ENCODE data around the gene LSAMP.

DNA sequence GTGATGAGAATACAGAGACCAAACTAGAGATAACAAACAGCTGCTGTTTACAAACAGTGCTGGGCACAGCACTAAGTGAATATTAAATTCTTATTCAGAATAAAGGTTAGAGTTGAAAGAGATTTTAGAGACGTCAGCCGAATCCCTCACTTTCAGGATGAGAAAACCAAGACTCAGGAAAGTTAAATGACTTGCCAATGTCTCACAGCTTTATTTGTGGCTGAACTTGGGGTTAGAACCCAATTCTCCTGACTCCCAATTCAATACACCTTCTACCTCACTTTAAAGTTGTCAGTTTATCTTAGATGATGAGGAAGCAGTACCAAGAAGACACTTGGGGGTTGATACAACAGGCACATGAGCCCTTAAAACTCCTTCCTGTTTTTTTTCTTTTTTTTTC, 641.1 kb downstream of the LSAMP start:
- TF ChIP-seq EZH2 (IDR thresholded peaks at IDR 0.05; ENCODE audit: borderline replicate concordance, low read depth, low read length, severe bottlenecking) = no peak
- TF ChIP-seq, protein P1, sequence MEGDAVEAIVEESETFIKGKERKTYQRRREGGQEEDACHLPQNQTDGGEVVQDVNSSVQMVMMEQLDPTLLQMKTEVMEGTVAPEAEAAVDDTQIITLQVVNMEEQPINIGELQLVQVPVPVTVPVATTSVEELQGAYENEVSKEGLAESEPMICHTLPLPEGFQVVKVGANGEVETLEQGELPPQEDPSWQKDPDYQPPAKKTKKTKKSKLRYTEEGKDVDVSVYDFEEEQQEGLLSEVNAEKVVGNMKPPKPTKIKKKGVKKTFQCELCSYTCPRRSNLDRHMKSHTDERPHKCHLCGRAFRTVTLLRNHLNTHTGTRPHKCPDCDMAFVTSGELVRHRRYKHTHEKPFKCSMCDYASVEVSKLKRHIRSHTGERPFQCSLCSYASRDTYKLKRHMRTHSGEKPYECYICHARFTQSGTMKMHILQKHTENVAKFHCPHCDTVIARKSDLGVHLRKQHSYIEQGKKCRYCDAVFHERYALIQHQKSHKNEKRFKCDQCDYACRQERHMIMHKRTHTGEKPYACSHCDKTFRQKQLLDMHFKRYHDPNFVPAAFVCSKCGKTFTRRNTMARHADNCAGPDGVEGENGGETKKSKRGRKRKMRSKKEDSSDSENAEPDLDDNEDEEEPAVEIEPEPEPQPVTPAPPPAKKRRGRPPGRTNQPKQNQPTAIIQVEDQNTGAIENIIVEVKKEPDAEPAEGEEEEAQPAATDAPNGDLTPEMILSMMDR (IDR thresholded peaks at IDR 0.05; ENCODE audit: extremely low read depth in 1 of 2, insufficient read depth in 1 of 2, low read depth in 1 of 2, low read length in 2 of 2) = no peak
- no peak for TF ChIP-seq JUN (IDR thresholded peaks at IDR 0.05; ENCODE audit: borderline replicate concordance, insufficient read depth, insufficient read length, low read depth)
- TF ChIP-seq POLR2AphosphoS5 (IDR thresholded peaks at IDR 0.05; ENCODE audit: insufficient read depth, low read depth, low read length) = no peak
- no peak for TF ChIP-seq POLR2A (IDR thresholded peaks at IDR 0.05; ENCODE audit: low read depth, low read length)
